Activated T-cell treated with anti-CD3 and anti-CD28 coated beads, Interleukin-2, amount 50 U/mL, for 4 hours (primary cell): Measurements from ENCODE around the gene GMDS. TPM values are rescaled to one million over a fixed set of nuclear protein-coding genes. Genes with fewer than 3 reads are reported as not detected.
"Not testable (repeated sequence)": the region's sequence is repeated elsewhere in the genome, so short reads cannot be mapped to it uniquely, and the experiment has no call there.

ENCODE experiments used
- ATAC-seq, 2 donors: fragments of 200-7000 bp; cut with Tn5 transposase; one replicate each; pipeline ENCODE4 v1.10.0; 2021
- DNase-seq: peaks from one replicate; pipeline ENCODE4 v3.0.0-alpha.2; 2020
- H3K27me3 Mint-ChIP-seq: one replicate; pipeline ENCODE4 v1.8.0; 2021; ENCODE audit warnings: low read depth, mixed read lengths
- H3K36me3 Mint-ChIP-seq: one replicate; pipeline ENCODE4 v1.8.0; 2022; ENCODE audit warnings: mixed read lengths; ENCODE audit not compliant: insufficient read depth
- H3K4me1 Mint-ChIP-seq: one replicate; pipeline ENCODE4 v1.8.0; 2021; ENCODE audit warnings: low read depth, mixed read lengths
- H3K4me3 Mint-ChIP-seq: one replicate; pipeline ENCODE4 v1.8.0; 2021; ENCODE audit warnings: mild to moderate bottlenecking, moderate library complexity, mixed read lengths
- H3K9me3 Mint-ChIP-seq: one replicate; pipeline ENCODE4 v1.8.0; 2021; ENCODE audit warnings: mixed read lengths
- total RNA-seq, 3 donors: library from RNA; stranded (reverse); gene quantifications; one replicate each; pipeline ENCODE4 v1.2.1, GENCODE V29; 2021

Gene GMDS
- total RNA-seq, 3 donors from 2014 or later, result 38.9 to 48.0 (median 43.9) TPM

- ATAC-seq, H3K27me3 Mint-ChIP-seq, H3K4me3 Mint-ChIP-seq, DNase-seq, H3K4me1 Mint-ChIP-seq, H3K9me3 Mint-ChIP-seq, H3K36me3 Mint-ChIP-seq: not testable (repeated sequence)
These were observed 399.9 kb downstream of the GMDS start for GRCh38 chr6:1845543-1845942.

GRCh38 chr6:1842334-1842733 lies 403.1 kb downstream of the GMDS start:
- Mint-ChIP-seq H3K4me1 (no peaks in the 10 kb centered on the region), H3K9me3 (no peaks in the 10 kb centered on the region), H3K4me3 (no peak overlapping the region), H3K27me3 (no peaks in the 10 kb centered on the region), H3K36me3 (no peaks in the 10 kb centered on the region)
- ATAC-seq (no peak), DNase-seq (no peak)

GRCh38 chr6:1841136-1841535 lies 404.3 kb downstream of the GMDS start:
- DNase-seq, result no peak
- no peak overlapping the region for H3K4me3 Mint-ChIP-seq
- H3K27me3 Mint-ChIP-seq, result no peaks in the 10 kb centered on the region
- H3K9me3 Mint-ChIP-seq, result no peaks in the 10 kb centered on the region
- no peak for ATAC-seq
- no peaks in the 10 kb centered on the region for H3K36me3 Mint-ChIP-seq
- no peaks in the 10 kb centered on the region for H3K4me1 Mint-ChIP-seq

GRCh38 chr6:1840491-1841121 lies 404.8 kb downstream of the GMDS start:
- Mint-ChIP-seq H3K9me3 (no peaks in the 10 kb centered on the region), H3K27me3 (no peaks in the 10 kb centered on the region), H3K36me3 (no peaks in the 10 kb centered on the region), H3K4me1 (no peaks in the 10 kb centered on the region), H3K4me3 (no peak overlapping the region)
- no peak for DNase-seq
- no peak for ATAC-seq

GRCh38 chr6:1839361-1839760 lies 406.0 kb downstream of the GMDS start:
- ATAC-seq, result no peak
- no peak overlapping the region for H3K4me3 Mint-ChIP-seq
- no peaks in the 10 kb centered on the region for H3K27me3 Mint-ChIP-seq
- no peaks in the 10 kb centered on the region for H3K4me1 Mint-ChIP-seq
- H3K36me3 Mint-ChIP-seq, result no peaks in the 10 kb centered on the region
- no peak for DNase-seq
- no peaks in the 10 kb centered on the region for H3K9me3 Mint-ChIP-seq

- H3K36me3 Mint-ChIP-seq, result no peaks in the 10 kb centered on the region
- no peaks in the 10 kb centered on the region for H3K27me3 Mint-ChIP-seq
- H3K4me3 Mint-ChIP-seq, result no peak overlapping the region
- DNase-seq (no peak), ATAC-seq (no peak)
- no peaks in the 10 kb centered on the region for H3K9me3 Mint-ChIP-seq
- no peaks in the 10 kb centered on the region for H3K4me1 Mint-ChIP-seq
These were observed 406.7 kb downstream of the GMDS start for GRCh38 chr6:1838604-1839213.

- ATAC-seq (no peak), DNase-seq (no peak)
- H3K4me3 Mint-ChIP-seq, result no peak overlapping the region
- H3K9me3 Mint-ChIP-seq, result no peaks in the 10 kb centered on the region
- H3K36me3 Mint-ChIP-seq, result peaks cover under 1% of the 10 kb centered on the region
- no peaks in the 10 kb centered on the region for H3K4me1 Mint-ChIP-seq
- no peaks in the 10 kb centered on the region for H3K27me3 Mint-ChIP-seq
These were observed 407.6 kb downstream of the GMDS start for GRCh38 chr6:1837826-1838225.

GRCh38 chr6:1836690-1837089 lies 408.7 kb downstream of the GMDS start:
- DNase-seq, result no peak
- no peaks in the 10 kb centered on the region for H3K27me3 Mint-ChIP-seq
- H3K4me3 Mint-ChIP-seq, result no peak overlapping the region
- no peaks in the 10 kb centered on the region for H3K4me1 Mint-ChIP-seq
- ATAC-seq, result no peak
- H3K9me3 Mint-ChIP-seq, result no peaks in the 10 kb centered on the region
- peaks cover 3% of the 10 kb centered on the region for H3K36me3 Mint-ChIP-seq

GRCh38 chr6:1834646-1835516 lies 410.5 kb downstream of the GMDS start:
- DNase-seq, result no peak
- Mint-ChIP-seq H3K9me3 (no peaks in the 10 kb centered on the region), H3K36me3 (peaks cover 9% of the 10 kb centered on the region), H3K4me1 (no peaks in the 10 kb centered on the region), H3K27me3 (no peaks in the 10 kb centered on the region), H3K4me3 (no peak overlapping the region)
- ATAC-seq, result no peak

- no peak for ATAC-seq
- Mint-ChIP-seq H3K27me3 (no peaks in the 10 kb centered on the region), H3K36me3 (peaks cover 9% of the 10 kb centered on the region), H3K4me3 (no peak overlapping the region), H3K9me3 (no peaks in the 10 kb centered on the region), H3K4me1 (no peaks in the 10 kb centered on the region)
- DNase-seq, result no peak
These were observed 411.2 kb downstream of the GMDS start for GRCh38 chr6:1834207-1834606.

GRCh38 chr6:1832844-1833787 lies 412.3 kb downstream of the GMDS start:
- H3K9me3 Mint-ChIP-seq, result peaks cover 10% of the 10 kb centered on the region
- H3K4me1 Mint-ChIP-seq, result no peaks in the 10 kb centered on the region
- peaks cover 16% of the 10 kb centered on the region for H3K36me3 Mint-ChIP-seq
- ATAC-seq (no peak), DNase-seq (no peak)
- H3K4me3 Mint-ChIP-seq, result no peak overlapping the region
- no peaks in the 10 kb centered on the region for H3K27me3 Mint-ChIP-seq

- Mint-ChIP-seq H3K4me3 (no peak overlapping the region), H3K36me3 (peaks cover 21% of the 10 kb centered on the region), H3K9me3 (peaks cover 17% of the 10 kb centered on the region), H3K27me3 (no peaks in the 10 kb centered on the region), H3K4me1 (no peaks in the 10 kb centered on the region)
- DNase-seq (no peak), ATAC-seq (no peak)
These were observed 413.0 kb downstream of the GMDS start for GRCh38 chr6:1832358-1832757.

- peaks cover 27% of the 10 kb centered on the region for H3K36me3 Mint-ChIP-seq
- peaks cover 17% of the 10 kb centered on the region for H3K9me3 Mint-ChIP-seq
- DNase-seq, result no peak
- H3K4me1 Mint-ChIP-seq, result no peaks in the 10 kb centered on the region
- H3K27me3 Mint-ChIP-seq, result no peaks in the 10 kb centered on the region
- H3K4me3 Mint-ChIP-seq, result no peak overlapping the region
- ATAC-seq, result no peak
These were observed 417.2 kb downstream of the GMDS start for GRCh38 chr6:1827984-1828793.
